Colonic mucosa (tissue), 4 donors: ENCODE data around the gene NDUFS8. TPM values are rescaled to one million over a fixed set of nuclear protein-coding genes. Genes with fewer than 3 reads are reported as not detected.

Experiments
- DNase-seq: peaks from one replicate; pipeline ENCODE4 v3.0.0-alpha.2; 2020
- H3K27ac ChIP-seq: fragments of 200-600 bp; one replicate; pipeline ENCODE4 v1.8.0; 2021
- H3K27me3 ChIP-seq: fragments of 200-600 bp; one replicate; pipeline ENCODE4 v1.8.0; 2021
- H3K36me3 ChIP-seq: fragments of 200-600 bp; one replicate; pipeline ENCODE4 v1.8.0; 2021
- H3K4me1 ChIP-seq: fragments of 200-600 bp; one replicate; pipeline ENCODE4 v1.8.0; 2021; ENCODE audit warnings: mild to moderate bottlenecking
- H3K4me3 ChIP-seq: fragments of 200-600 bp; one replicate; pipeline ENCODE4 v1.8.0; 2021
- H3K9ac ChIP-seq, 2 donors: one replicate each; pipeline ENCODE4 v1.7.0; 2013; ENCODE audit warnings: control low read depth in 2 of 2, low read depth in 2 of 2, low read length in 2 of 2
- H3K9me3 ChIP-seq: fragments of 200-600 bp; one replicate; pipeline ENCODE4 v1.8.0; 2021
- CTCF ChIP-seq: fragments of 200-600 bp; IDR thresholded peaks from one replicate; pipeline ENCODE4 v1.8.0; 2022; ENCODE audit warnings: antibody characterized with exemption, mild to moderate bottlenecking
- intact Hi-C: fragments of 100-400 bp; cut with DNase I; formaldehyde crosslinking; loops from one replicate; pipeline ENCODE4 v1.14.1; 2022
- total RNA-seq, 2 donors: library from RNA; stranded (reverse); fragmentation: NEBNext Ultra II Directional in 1 of 2; extraction: Animal tissue kit (Norgen Biotek cat#: 25700) in 1 of 2; gene quantifications; one replicate each; pipeline ENCODE4 v1.2.1, GENCODE V29; 2021
- donor health status: healthy.
- donor health status: DM: no; HTN: no; CAD: no.
- donor health status: DM: no; HTN: no; CAD: no.

Gene NDUFS8
- total RNA-seq, 2 donors from 2014 or later, result 149 to 247 TPM

DNA sequence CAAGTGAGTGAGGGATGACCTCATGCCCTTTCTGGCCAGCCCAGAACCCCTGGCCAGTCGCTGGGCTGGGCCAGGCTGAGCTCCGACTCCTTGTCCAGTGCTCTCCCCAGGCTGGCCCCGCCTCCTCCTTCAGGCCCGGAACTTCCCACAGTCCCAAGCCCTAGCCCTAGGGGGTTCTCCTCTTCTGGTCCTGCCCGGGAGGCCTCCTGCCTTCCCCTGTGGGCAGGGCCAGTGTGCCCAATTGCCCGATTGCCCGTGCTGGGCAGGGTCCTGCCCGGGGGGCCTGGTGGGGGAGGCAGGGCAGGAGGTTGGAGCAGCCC lies 12.5 kb downstream of the NDUFS8 start:
- Histone ChIP-seq H3K36me3 (peaks cover 18% of the 10 kb centered on the region), H3K4me1 (peaks cover 16% of the 10 kb centered on the region), H3K27ac (no peak overlapping the region), H3K9ac (peak overlapping the region in 1 of 2 donors; percentile 24), H3K9me3 (no peaks in the 10 kb centered on the region), H3K27me3 (no peaks in the 10 kb centered on the region), H3K4me3 (no peak overlapping the region)
- TF ChIP-seq CTCF, result no peak
- intact Hi-C loops, result loop anchor here (10.0 kb wide), 1 partner anchor 162 kb away; no protein-coding TSS in a partner anchor
- no peak for DNase-seq

DNA sequence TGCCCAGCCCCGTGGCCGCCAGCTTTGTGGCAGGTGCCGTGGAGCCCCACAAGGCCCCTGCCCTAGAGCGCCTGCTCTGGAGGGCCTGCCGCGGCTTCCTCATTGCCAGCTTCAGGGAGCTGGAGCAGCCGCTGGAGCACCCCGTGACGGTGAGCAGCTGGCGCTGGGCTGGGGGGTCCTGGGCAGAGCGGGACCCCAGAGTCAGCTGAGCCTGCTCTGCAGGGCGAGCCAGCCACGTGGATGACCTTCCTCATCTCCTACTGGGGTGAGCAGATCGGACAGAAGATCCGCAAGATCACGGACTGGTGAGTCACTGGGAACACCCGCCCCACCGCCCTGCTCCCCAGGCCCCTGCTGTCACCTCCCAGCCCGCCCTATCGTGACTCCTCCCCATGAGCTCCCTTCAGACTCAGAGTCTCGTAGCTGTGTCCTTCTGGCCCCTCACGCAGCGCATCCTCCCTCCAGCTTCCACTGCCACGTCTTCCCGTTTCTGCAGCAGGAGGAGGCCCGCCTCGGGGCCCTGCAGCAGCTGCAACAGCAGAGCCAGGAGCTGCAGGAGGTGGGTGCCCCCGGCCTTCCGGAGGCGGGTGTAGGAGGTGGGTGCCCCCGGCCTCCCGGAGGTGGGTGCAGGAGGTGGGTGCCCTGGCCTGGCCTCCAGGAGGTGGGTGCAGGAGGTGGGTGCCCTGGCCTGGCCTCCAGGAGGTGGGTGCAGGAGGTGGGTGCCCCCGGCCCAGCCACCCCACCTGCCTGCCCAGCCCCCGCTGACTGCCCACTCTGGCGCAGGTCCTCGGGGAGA lies 13.1 kb downstream of the NDUFS8 start:
- Histone ChIP-seq H3K9ac (peak overlapping the region in 1 of 2 donors; percentile 24), H3K9me3 (no peaks in the 10 kb centered on the region), H3K36me3 (peaks cover 18% of the 10 kb centered on the region), H3K27me3 (no peaks in the 10 kb centered on the region), H3K4me1 (peaks cover 10% of the 10 kb centered on the region), H3K27ac (no peak overlapping the region), H3K4me3 (no peak overlapping the region)
- intact Hi-C loops, result loop anchor here (10.0 kb wide), 1 partner anchor 161 kb away; no protein-coding TSS in a partner anchor
- no peak for TF ChIP-seq CTCF
- no peak for DNase-seq

DNA sequence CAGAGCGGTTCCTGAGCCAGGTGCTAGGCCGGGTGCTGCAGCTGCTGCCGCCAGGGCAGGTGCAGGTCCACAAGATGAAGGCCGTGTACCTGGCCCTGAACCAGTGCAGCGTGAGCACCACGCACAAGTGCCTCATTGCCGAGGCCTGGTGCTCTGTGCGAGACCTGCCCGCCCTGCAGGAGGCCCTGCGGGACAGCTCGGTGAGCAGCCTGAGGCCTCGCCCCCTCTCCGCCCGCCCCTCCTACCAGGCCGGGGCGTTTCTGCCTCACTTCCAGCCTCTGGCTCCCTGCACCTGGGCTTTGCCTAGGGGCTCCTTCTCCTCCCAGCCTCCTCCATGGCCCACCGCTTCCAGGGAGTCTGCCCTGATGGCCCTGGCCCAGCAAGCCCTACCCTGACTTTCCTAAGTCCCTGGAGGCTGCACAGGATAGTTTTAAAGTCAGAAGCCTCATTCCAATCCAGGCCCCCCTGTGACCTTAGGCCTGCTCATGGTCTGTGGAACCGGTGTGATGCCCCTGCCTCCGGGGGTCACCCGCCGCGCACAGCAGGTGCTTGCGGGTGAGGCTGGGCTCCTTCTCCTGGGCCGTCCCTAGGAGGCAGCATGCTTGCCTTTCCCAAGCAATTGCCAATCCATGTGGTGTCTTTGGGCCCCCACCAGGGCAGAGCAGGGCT lies 13.8 kb downstream of the NDUFS8 start:
- H3K9me3 ChIP-seq, result no peaks in the 10 kb centered on the region
- peaks cover 25% of the 10 kb centered on the region for H3K36me3 ChIP-seq
- peaks cover 10% of the 10 kb centered on the region for H3K4me1 ChIP-seq
- DNase-seq, result no peak
- intact Hi-C loops, result loop anchor here (10.0 kb wide), 1 partner anchor 161 kb away; no protein-coding TSS in a partner anchor
- no peaks in the 10 kb centered on the region for H3K27me3 ChIP-seq
- H3K27ac ChIP-seq, result no peak overlapping the region
- H3K4me3 ChIP-seq, result no peak overlapping the region
- no peak overlapping the region for H3K9ac ChIP-seq
- TF ChIP-seq CTCF, result no peak

GRCh38 chr11:68044898-68045351 lies 14.4 kb downstream of the NDUFS8 start:
- intact Hi-C loops, result loop anchor here (10.0 kb wide), 1 partner anchor 160 kb away; no protein-coding TSS in a partner anchor
- no peak overlapping the region for H3K27ac ChIP-seq
- no peak for TF ChIP-seq CTCF
- H3K27me3 ChIP-seq, result no peaks in the 10 kb centered on the region
- H3K4me1 ChIP-seq, result peaks cover 10% of the 10 kb centered on the region
- no peaks in the 10 kb centered on the region for H3K9me3 ChIP-seq
- H3K36me3 ChIP-seq, result peaks cover 27% of the 10 kb centered on the region
- no peak overlapping the region for H3K4me3 ChIP-seq
- no peak overlapping the region for H3K9ac ChIP-seq
- DNase-seq, result no peak

GRCh38 chr11:68047437-68048290 lies 17.2 kb downstream of the NDUFS8 start:
- H3K9me3 ChIP-seq, result no peaks in the 10 kb centered on the region
- no peak overlapping the region for H3K4me3 ChIP-seq
- H3K9ac ChIP-seq, result no peak overlapping the region
- no peak for TF ChIP-seq CTCF
- H3K36me3 ChIP-seq, result peaks cover 27% of the 10 kb centered on the region
- no peaks in the 10 kb centered on the region for H3K4me1 ChIP-seq
- DNase-seq, result no peak
- no peak overlapping the region for H3K27ac ChIP-seq
- no peaks in the 10 kb centered on the region for H3K27me3 ChIP-seq
- intact Hi-C loops, result loop anchor here (10.0 kb wide), 1 partner anchor 157 kb away; no protein-coding TSS in a partner anchor
